Frontal cortex (tissue), 4 donors: Measurements from ENCODE around the gene MYH4. TPM values are rescaled to one million over a fixed set of nuclear protein-coding genes. Genes with fewer than 3 reads are reported as not detected.

Source experiments
- DNase-seq, 2 donors: peaks; one replicate each; pipeline ENCODE4 v3.0.0; 2012; ENCODE audit warnings: low spot score in 2 of 2
- FAIRE-seq: peaks from 2 replicates; lab custom pipeline; 2012; peaks lifted over from hg19 to GRCh38; lab: Jason Lieb, UNC
- total RNA-seq: library from RNA; depleted of rRNA; stranded (reverse); fragments of >200 nt; gene quantifications from one replicate; pipeline ENCODE4 v1.2.3, GENCODE V29; 2014
- donor health status: control.
- donor health status: control.
- donor health status: control.

The MYH4 gene
- total RNA-seq, 1 donor from 2014 or later: under 0.01 TPM

GRCh38 chr17:10429421-10430045, 39.8 kb downstream of the MYH4 start:
- DNase-seq (no peak), FAIRE-seq (no peak)

DNA sequence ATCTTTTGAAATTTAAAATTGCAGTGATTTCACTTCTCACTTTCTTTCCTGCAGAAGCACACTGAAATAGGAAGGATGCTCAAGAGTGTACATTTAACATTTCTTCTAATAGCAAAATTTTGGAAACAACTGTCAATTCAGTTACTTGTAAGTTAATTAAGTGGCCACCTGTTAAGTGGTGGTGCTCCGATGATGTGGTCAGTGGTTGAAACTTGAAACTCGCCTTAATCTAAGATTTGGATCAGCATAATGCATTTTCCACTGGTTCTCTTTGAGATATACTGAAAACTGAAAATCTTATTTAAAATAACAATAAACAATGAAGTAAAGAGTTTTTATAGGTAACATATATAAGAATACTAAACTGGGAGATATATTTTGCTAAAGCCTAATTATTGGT, 40.6 kb downstream of the MYH4 start:
- FAIRE-seq (no peak), DNase-seq (no peak)

GRCh38 chr17:10421900-10422542, 47.3 kb downstream of the MYH4 start, which contains the start of gene MYH8:
Gene MYH8 (minus strand): TSS chr17:10421950. CDS start chr17:10420227, 1,723 bp downstream.
- DNase-seq: no peak
- FAIRE-seq: no peak

DNA sequence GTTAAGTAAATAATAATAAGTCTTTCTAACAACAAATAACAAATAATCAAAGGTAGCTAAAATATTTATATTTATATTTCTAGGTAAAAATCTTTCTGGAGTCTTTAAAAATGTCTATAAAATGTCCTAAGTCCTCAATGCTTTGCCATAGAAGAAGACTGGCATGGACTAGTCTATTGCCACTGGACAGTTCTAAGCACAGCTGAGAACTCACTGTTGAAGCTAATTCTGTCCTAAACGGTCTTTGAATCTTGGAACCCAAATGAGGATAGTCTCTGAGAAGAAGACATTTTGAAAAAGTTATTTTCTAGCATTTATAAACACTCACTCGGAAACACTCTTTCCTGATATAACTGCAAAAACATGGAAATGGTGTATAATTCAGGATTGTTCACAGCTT, 48.1 kb downstream of the MYH4 start:
- FAIRE-seq: no peak

GRCh38 chr17:10420811-10421210, 48.5 kb downstream of the MYH4 start:
- no peak for DNase-seq
- no peak for FAIRE-seq

More for the DNA sequence above, 48.1 kb downstream of the MYH4 start:
- DNase-seq: no peak

- FAIRE-seq (no peak), DNase-seq (no peak)
Observed at GRCh38 chr17:10417431-10417830, 51.9 kb downstream of the MYH4 start.

DNA sequence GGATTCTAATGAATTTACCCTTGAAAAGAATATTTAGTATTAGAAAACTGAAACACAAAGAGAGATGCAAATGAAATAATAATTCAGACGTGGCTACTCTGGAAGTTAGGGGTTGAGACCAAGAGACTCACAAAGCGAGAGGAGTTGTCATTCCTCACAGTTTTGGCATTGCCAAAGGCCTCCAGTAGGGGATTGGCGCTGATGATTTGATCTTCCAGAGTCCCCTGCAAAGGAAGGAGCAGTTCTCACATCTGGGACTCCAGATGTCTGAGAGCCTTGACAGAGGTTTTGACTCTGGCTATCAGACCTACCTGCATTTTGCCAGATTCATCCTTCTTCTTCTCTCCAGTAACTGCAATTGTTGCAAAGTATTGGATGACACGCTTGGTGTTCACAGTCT, 54.2 kb downstream of the MYH4 start:
- no peak for DNase-seq
- no peak for FAIRE-seq

DNA sequence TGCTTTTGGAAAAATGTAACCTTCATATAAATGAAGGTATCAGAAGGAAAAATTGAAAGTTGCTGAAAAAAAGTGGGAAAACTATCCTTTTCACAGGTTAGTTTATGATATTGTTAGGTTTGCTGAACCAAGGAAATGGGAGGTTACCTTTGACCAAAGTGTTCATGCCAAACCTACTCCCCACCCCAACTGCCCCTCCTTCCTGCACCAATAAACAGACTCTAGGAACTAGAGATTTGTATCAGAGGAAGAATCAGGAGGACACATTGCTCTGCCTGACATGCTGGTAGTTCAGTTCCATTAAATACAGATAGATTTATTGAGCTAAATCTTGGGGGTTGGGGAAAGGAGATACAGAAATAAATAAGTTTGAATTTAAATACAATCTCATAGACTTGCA, 65.8 kb downstream of the MYH4 start:
- DNase-seq (no peak), FAIRE-seq (no peak)

DNA sequence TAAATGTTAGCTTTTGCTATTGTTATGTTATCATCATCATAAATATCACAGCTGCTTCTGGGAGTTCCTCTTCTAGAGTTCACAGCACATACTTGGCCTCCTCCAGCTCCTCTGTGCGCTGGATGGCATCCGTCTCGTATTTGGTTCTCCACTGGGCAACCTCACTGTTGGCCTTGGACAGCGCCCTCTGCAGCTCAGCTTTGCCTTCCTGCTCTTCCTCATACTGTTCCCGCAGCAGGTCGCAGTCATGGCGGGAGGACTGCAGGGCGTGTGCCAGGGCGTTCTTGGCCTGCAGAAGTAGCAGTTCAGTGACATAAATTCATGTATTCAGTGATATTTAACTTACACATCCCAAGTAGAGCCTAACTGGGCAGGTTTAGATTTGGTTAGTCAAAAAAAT, 71.0 kb downstream of the MYH4 start:
- FAIRE-seq (no peak), DNase-seq (no peak)

DNA sequence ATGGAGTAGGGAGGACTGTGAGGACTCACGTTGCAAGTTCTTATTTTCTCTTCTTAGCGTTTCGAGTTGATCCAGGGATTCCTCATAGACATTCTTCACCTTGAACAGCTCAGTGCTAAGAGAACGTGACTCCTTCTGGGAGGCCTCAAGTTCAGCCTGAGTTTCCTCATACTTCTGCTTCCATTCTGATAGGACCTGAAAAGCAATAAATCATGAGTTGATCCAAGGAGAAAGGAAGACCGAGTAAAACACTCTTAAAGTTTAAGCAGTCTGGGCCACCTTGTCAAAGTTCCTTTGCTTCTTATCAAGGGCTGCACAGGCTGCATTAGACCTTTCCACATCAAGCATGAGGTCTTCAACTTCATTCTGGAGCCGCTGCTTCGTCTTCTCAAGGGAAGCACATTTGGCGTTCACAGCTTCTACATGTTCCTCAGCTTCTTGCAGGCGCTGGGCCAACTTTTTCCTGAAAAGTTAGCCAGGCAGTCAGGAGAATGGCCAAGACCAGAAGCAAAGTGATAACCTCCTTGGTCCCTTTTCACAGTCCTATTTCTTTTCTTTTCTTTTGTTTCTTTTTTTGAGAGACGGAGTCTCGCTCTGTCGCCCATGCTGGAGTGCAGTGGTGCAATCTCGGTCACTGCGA, 72.7 kb downstream of the MYH4 start:
- FAIRE-seq (no peak), DNase-seq (no peak)

DNA sequence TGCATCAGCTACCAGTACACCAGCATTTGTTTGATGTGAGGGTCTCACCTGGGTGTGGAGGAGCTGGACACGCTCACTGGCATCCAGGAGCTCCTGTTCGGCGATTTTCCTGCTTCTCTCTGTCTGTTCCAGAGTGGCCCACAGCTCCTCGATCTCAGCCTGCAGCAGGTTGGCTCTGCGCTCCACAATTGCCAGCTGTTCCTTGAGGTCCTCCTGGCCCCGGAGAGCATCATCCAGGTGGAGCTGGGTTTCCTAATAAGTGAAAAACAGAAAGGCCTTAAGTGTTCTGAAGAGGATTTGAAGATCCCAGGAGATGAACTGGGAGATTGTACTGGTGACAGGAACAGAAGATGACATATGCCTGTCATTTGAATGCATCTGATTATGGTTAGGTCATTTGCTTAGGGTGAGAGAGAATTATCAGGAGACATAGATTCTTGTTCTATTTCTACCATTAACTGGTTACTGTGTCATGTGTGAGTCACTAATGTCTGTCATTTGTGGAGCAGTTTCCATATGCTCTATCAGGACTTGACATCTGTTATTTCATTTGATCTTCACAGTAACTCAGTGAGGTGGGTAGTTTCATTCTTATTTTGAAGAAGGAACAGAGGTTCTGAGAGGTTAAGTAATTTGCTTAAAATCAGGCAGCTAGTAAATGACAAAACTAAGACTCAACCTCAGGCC, 75.0 kb downstream of the MYH4 start:
- FAIRE-seq (no peak), DNase-seq (no peak)

Other genes with a start within 250 kb of the MYH4 start
- gene MYH13, start 96.6 kb downstream of the MYH4 start, total RNA-seq: not detected
- under 0.01 TPM for gene MYH8, start 47.6 kb downstream of the MYH4 start, total RNA-seq
- gene MYH1, start 49.0 kb upstream of the MYH4 start, total RNA-seq: not detected
- gene MYH2, start 80.1 kb upstream of the MYH4 start, total RNA-seq: not detected
- 0.41 TPM for gene MYH3, start 187.8 kb upstream of the MYH4 start, total RNA-seq
- gene SCO1, start 228.0 kb upstream of the MYH4 start, total RNA-seq: 11.4 TPM
- 17.5 TPM for gene ADPRM, start 228.0 kb upstream of the MYH4 start, total RNA-seq